ENCODE data around the gene SAPCD1.

DNA sequence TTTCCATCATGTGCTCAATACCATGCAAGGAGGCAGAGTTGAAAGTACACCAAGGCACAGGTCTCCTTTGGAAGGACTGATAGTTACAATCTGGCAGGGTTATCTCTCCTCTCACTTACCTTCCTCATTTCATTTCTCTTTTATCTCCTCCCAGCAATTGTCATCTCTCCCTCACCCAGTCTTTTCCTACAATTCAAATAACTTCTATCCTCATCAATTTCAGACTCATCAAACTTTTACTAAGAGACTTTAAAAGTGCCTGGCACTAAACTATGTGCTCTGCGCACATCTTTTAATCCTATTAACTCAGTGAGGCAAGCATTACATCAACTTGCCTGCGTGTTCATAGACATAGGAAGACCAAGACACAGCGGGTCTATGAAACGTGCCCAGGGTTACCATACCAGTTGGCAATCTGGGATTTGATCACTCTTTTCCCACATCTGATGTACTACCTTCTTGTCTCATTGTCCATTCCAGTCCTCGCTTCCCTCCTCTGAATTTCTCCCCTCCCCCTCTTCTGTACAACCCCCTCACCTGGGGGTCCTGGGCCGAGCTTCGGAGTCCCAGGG, 31.9 kb downstream of the SAPCD1 start:
- TF ChIP-seq, protein P1, sequence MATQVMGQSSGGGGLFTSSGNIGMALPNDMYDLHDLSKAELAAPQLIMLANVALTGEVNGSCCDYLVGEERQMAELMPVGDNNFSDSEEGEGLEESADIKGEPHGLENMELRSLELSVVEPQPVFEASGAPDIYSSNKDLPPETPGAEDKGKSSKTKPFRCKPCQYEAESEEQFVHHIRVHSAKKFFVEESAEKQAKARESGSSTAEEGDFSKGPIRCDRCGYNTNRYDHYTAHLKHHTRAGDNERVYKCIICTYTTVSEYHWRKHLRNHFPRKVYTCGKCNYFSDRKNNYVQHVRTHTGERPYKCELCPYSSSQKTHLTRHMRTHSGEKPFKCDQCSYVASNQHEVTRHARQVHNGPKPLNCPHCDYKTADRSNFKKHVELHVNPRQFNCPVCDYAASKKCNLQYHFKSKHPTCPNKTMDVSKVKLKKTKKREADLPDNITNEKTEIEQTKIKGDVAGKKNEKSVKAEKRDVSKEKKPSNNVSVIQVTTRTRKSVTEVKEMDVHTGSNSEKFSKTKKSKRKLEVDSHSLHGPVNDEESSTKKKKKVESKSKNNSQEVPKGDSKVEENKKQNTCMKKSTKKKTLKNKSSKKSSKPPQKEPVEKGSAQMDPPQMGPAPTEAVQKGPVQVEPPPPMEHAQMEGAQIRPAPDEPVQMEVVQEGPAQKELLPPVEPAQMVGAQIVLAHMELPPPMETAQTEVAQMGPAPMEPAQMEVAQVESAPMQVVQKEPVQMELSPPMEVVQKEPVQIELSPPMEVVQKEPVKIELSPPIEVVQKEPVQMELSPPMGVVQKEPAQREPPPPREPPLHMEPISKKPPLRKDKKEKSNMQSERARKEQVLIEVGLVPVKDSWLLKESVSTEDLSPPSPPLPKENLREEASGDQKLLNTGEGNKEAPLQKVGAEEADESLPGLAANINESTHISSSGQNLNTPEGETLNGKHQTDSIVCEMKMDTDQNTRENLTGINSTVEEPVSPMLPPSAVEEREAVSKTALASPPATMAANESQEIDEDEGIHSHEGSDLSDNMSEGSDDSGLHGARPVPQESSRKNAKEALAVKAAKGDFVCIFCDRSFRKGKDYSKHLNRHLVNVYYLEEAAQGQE (IDR thresholded peaks at IDR 0.05; ENCODE audit: insufficient replicate concordance, low read depth) = no peak
- TF ChIP-seq, protein P2, sequence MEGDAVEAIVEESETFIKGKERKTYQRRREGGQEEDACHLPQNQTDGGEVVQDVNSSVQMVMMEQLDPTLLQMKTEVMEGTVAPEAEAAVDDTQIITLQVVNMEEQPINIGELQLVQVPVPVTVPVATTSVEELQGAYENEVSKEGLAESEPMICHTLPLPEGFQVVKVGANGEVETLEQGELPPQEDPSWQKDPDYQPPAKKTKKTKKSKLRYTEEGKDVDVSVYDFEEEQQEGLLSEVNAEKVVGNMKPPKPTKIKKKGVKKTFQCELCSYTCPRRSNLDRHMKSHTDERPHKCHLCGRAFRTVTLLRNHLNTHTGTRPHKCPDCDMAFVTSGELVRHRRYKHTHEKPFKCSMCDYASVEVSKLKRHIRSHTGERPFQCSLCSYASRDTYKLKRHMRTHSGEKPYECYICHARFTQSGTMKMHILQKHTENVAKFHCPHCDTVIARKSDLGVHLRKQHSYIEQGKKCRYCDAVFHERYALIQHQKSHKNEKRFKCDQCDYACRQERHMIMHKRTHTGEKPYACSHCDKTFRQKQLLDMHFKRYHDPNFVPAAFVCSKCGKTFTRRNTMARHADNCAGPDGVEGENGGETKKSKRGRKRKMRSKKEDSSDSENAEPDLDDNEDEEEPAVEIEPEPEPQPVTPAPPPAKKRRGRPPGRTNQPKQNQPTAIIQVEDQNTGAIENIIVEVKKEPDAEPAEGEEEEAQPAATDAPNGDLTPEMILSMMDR (IDR thresholded peaks at IDR 0.05; ENCODE audit: insufficient read depth, low read length) = no peak
